Measurements from ENCODE around the gene PDE2A.

GRCh38 chr11:72633068-72633467 is 41.2 kb downstream of the PDE2A start:
- no peak for TF ChIP-seq CTCF (optimal IDR thresholded peaks at IDR 0.05 in 1 of 3, IDR thresholded peaks at IDR 0.05 in 1 of 3, conservative IDR thresholded peaks at IDR 0.05 in 1 of 3; ENCODE audit: extremely low read depth in 1 of 3, insufficient read depth in 2 of 3, low read length in 3 of 3)
- TF ChIP-seq EZH2 (IDR thresholded peaks at IDR 0.05; ENCODE audit: low read length), result no peak
